Mesodermal cell (in vitro differentiated cells): ENCODE results near the gene ZNF490.
"Not testable (repeated sequence)": the region's sequence is repeated elsewhere in the genome, so short reads cannot be mapped to it uniquely, and the experiment has no call there.

Source experiments
- H3K27ac ChIP-seq: 2 replicates; pipeline ENCODE4 v1.7.0; 2013; ENCODE audit warnings: mild to moderate bottlenecking, low read depth, low read length, moderate library complexity; ENCODE audit not compliant: severe bottlenecking
- H3K36me3 ChIP-seq: 2 replicates; pipeline ENCODE4 v1.7.1; 2013; ENCODE audit warnings: mild to moderate bottlenecking, low read length, moderate library complexity; ENCODE audit not compliant: control insufficient read depth, insufficient read depth
- H3K4me1 ChIP-seq: one replicate; pipeline ENCODE4 v1.7.1; 2013; ENCODE audit warnings: mild to moderate bottlenecking, low read length; ENCODE audit not compliant: insufficient read depth, control insufficient read depth, poor library complexity, severe bottlenecking
- H3K4me3 ChIP-seq: 2 replicates; pipeline ENCODE4 v1.7.0; 2013; ENCODE audit warnings: low read length, control low read depth, mild to moderate bottlenecking; ENCODE audit not compliant: insufficient read depth, poor library complexity, severe bottlenecking; ENCODE audit errors: extremely low read depth
- H3K9me3 ChIP-seq: 2 replicates; pipeline ENCODE4 v1.7.1; 2013; ENCODE audit warnings: mild to moderate bottlenecking, low read length, moderate library complexity; ENCODE audit not compliant: control insufficient read depth
- WGBS, 2 experiments: methylation state at CpG; one replicate each; pipeline ENCODE4 v1.1.5; 2013; ENCODE audit warnings: missing lambda C conversion rate in 2 of 2; ENCODE audit not compliant: insufficient coverage in 2 of 2; 5-methylcytosine and 5-hydroxymethylcytosine counted together

The ZNF490 gene

GRCh38 chr19:12643716-12644115, 33.1 kb upstream of the ZNF490 start:
- H3K36me3 ChIP-seq, H3K27ac ChIP-seq, H3K4me1 ChIP-seq, H3K9me3 ChIP-seq, H3K4me3 ChIP-seq: not testable (repeated sequence)
- WGBS, 2 experiments: 93 to 96% methylated on average over 5 to 9 of the region's 14 CpGs

GRCh38 chr19:12642506-12642905, 31.9 kb upstream of the ZNF490 start:
- no peaks in the 10 kb centered on the region for H3K4me1 ChIP-seq
- no peak overlapping the region for H3K27ac ChIP-seq
- no peaks in the 10 kb centered on the region for H3K9me3 ChIP-seq
- 92 to 97% methylated on average over 15 to 17 of the region's 26 CpGs for WGBS, 2 experiments
- H3K4me3 ChIP-seq: no peak overlapping the region
- peaks cover 3% of the 10 kb centered on the region for H3K36me3 ChIP-seq

DNA sequence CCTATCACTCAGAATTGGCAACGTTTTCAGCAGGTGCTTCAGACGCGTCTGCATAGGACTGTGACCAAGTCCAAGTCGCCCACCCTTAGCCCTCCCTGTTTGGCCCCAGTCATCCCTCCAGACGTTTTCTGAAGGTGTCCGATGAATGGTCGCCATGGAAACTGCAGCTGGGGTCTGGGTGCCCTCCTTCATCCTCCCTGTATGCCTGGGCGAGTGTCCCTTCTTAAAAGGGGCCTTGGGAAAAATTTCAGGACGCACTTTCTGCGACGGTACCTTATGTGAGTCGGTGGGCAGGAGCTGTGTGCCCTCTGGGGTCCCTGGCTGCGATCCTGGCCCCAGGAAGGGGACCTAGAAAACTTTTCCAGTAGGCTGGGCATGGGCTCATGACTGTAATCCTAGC, 30.8 kb upstream of the ZNF490 start:
- Histone ChIP-seq H3K36me3 (no peaks in the 10 kb centered on the region), H3K27ac (no peak overlapping the region), H3K9me3 (no peaks in the 10 kb centered on the region), H3K4me3 (no peak overlapping the region), H3K4me1 (no peaks in the 10 kb centered on the region)
- whole genome bisulfite sequencing, 2 experiments: 80 to 89% methylated on average over 13 of the region's 13 CpGs

DNA sequence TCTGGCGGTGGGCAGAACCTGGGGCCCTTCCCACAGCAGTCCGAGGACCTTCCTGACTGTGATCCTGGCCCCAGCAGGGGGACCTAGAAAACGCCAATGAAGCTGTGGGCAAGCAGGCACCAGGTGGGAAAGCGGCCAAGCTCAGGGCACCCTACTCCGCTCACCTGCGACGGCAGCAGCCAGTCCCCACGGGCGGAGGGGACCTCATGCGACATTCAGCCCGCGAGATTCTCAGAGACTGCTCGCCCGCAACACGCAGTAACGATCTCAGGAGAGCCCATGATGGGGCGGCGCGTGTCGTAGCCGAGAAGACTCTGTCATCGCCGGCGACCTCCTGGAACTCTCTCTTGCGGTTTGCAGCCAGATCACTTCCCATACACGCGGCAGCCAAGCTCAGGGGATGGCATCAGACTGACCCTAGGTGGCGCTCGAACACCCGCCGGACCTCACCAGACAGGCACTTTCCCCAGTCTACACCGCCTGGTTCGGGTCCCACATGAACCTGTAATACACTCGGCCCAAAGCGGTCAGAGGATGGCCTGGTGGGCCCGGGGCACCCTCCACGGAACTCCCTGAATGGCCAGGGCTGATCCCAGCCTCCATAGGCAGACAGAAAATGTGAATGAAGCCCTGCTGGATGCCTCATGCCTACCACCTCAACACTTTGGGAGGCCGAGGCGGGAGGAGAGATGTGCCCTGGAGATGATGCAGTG, 29.4 kb upstream of the ZNF490 start:
- no peak overlapping the region for H3K27ac ChIP-seq
- H3K36me3 ChIP-seq: no peaks in the 10 kb centered on the region
- H3K9me3 ChIP-seq: no peaks in the 10 kb centered on the region
- H3K4me1 ChIP-seq: no peaks in the 10 kb centered on the region
- no peak overlapping the region for H3K4me3 ChIP-seq
- WGBS, 2 experiments: 21 to 30% methylated on average over 29 to 33 of the region's 39 CpGs

- H3K36me3 ChIP-seq: no peaks in the 10 kb centered on the region
Observed at GRCh38 chr19:12638611-12639182, 28.1 kb upstream of the ZNF490 start.

GRCh38 chr19:12636631-12637030, 26.0 kb upstream of the ZNF490 start:
- WGBS, 2 experiments: 88 to 97% methylated on average over 12 of the region's 13 CpGs
- peaks cover 9% of the 10 kb centered on the region for H3K36me3 ChIP-seq
- no peak overlapping the region for H3K27ac ChIP-seq
- H3K9me3 ChIP-seq: peaks cover 2% of the 10 kb centered on the region
- no peak overlapping the region for H3K4me3 ChIP-seq
- no peaks in the 10 kb centered on the region for H3K4me1 ChIP-seq

More at GRCh38 chr19:12638611-12639182, 28.1 kb upstream of the ZNF490 start:
- Histone ChIP-seq H3K27ac (no peak overlapping the region), H3K4me3 (no peak overlapping the region), H3K9me3 (no peaks in the 10 kb centered on the region), H3K4me1 (no peaks in the 10 kb centered on the region)
- WGBS, 2 experiments: 96% methylated on average over 15 to 18 of the region's 22 CpGs

DNA sequence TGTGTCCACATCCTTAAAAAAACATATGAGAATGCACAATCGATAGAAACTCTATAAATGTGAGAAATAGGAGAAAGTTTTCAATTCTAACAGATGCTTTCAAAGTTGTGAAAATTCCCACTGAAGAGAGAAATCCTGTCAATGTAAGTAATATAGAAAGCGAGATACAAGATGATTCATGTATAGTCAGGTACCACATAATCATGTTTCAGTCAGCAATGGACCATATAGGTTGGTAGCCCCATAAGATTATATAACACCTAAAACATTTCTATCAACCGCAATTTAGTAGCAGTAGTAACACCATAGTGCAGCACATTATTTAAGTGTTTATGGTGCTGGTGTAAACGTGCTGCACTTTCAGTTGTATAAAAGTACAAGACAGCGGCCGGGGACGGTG, 18.6 kb upstream of the ZNF490 start:
- Histone ChIP-seq H3K36me3 (peaks cover 83% of the 10 kb centered on the region), H3K27ac (no peak overlapping the region), H3K4me1 (no peaks in the 10 kb centered on the region), H3K9me3 (peaks cover 56% of the 10 kb centered on the region), H3K4me3 (no peak overlapping the region)
- 100% methylated on average over 1 to 4 of the region's 7 CpGs for WGBS, 2 experiments

- Histone ChIP-seq H3K4me3 (no peak overlapping the region), H3K36me3 (peaks cover 92% of the 10 kb centered on the region), H3K4me1 (no peaks in the 10 kb centered on the region), H3K27ac (no peak overlapping the region), H3K9me3 (peaks cover 56% of the 10 kb centered on the region)
- WGBS, 2 experiments: 95 to 98% methylated on average over 7 to 9 of the region's 17 CpGs
Observed at GRCh38 chr19:12628040-12629022, 17.7 kb upstream of the ZNF490 start.

DNA sequence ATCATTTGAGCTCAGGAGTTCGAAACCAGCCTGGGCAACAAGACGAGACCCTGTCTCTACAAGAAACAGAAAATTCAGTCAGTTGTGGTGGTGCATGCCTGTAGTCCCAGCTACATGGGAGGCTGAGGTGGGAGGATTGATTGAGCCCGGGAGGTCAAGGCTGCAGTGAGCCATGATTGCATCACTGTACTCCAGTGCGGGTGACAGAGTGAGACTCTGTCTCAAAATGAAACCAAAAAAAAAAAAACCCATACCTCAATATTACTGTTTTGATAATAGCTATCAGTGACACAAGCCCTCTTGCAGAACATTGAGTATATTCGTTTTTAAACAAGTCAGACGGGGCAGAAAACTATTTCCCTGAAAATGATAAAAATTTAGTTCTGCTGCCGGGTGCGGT, 16.3 kb upstream of the ZNF490 start:
- Histone ChIP-seq H3K36me3 (peaks cover 97% of the 10 kb centered on the region), H3K9me3 (peaks cover 56% of the 10 kb centered on the region)
- WGBS, 2 experiments: 97 to 98% methylated on average over 7 of the region's 8 CpGs

DNA sequence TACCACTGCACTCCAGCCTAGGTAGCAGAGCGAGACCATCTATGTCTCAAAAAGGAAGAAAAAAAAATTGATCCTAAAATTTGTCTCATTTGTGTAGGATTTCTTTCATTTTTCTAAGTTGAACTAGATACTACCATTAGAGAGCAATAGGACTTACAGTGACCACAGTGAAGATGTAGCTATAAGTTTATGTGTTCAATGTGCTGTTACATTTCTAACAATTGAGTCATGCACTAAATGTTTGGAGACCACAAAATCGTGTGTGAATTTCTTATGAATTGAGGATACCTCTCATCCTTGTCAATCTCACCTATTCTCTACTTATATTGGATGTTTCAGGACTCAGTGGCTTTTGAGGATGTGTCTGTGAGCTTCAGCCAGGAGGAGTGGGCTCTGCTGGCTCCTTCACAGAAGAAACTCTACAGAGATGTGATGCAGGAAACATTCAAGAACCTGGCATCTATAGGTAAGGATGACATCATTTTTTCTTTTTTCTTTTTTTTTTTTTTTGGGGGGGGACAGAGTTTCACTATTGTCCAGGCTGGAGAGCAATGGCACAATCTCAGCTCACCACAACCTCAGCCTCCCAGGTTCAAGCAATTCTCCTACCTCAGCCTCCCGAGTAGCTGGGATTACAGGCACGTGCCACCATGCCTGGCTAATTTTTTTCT, 12.9 kb upstream of the ZNF490 start:
- no peaks in the 10 kb centered on the region for H3K4me1 ChIP-seq
- WGBS, 2 experiments: 100% methylated on average over 1 to 2 of the region's 4 CpGs
- H3K4me3 ChIP-seq: no peak overlapping the region
- H3K36me3 ChIP-seq: peaks cover 86% of the 10 kb centered on the region
- H3K9me3 ChIP-seq: peaks cover 31% of the 10 kb centered on the region
- no peak overlapping the region for H3K27ac ChIP-seq

More for the DNA sequence above, 16.3 kb upstream of the ZNF490 start:
- Histone ChIP-seq H3K4me1 (no peaks in the 10 kb centered on the region), H3K4me3 (no peak overlapping the region), H3K27ac (no peak overlapping the region)
